ENCODE data around the gene NDUFA11.

NDUFA11 gene

DNA sequence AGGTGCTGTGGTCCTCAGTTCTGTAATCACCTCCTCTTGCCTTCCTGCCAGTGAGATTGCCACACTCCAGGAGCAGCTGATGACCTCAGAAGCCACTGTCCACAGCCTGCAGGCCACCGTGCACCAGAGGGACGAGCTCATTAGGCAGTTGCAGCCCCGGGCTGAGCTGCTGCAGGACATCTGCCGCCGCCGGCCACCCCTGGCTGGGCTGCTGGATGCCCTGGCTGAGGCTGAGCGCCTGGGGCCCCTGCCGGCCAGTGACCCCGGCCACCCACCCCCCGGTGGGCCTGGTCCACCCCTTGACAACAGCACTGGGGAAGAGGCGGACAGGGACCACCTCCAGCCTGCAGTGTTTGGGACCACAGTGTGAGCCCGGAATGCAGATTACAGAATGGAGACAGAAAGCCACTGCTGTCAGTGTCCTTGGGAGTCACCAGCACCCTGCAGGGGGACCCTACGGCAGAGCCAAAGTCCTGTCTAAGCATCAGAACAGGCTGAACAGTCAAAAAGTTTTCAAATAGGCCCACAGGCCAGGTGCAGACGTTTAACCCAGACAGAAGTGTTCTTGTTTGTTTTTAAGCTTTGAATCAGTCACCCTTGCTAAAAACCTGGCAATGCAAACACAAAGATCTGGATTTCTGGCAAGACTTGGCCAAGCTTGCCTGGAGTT is 5.3 kb upstream of the NDUFA11 start:
- no peak for DNase-seq (ENCODE audit: low read depth, low spot score)

GRCh38 chr19:5907241-5907640 is 3.7 kb upstream of the NDUFA11 start:
- DNase-seq (ENCODE audit: low read depth, low spot score), result no peak

- no peak for DNase-seq (ENCODE audit: low read depth, low spot score)
These were observed 1.7 kb upstream of the NDUFA11 start for GRCh38 chr19:5905114-5905778.

- peak; percentile 100 for DNase-seq (ENCODE audit: low read depth, low spot score)
These were observed 943 bp upstream of the NDUFA11 start, which contains the start of gene VMAC for GRCh38 chr19:5904352-5905113. Gene VMAC, plus strand, starts transcription at chr19:5904872. Its CDS starts 19 bp downstream, at chr19:5904891.

GRCh38 chr19:5903056-5903623 is 450 bp downstream of the NDUFA11 start:
- DNase-seq (ENCODE audit: low read depth, low spot score), result peak; percentile 56

DNA sequence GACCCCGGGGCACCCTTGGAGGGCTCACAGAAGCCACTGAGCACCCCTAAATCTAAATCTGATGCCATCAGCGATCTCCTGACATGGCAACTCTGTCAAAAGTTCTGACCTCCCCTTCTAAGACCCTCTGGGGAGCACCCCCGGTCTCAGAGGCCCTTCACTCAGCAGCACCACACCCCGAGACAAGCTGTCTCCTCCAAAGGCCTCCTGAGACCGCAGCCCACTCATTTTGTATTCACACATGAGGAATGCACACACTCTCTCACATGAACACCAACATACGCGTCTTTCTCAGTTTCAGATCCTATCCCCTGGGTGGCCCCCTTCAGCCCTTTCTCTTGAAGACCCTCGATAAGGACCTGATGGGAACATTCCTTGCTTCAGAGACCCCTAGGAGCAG is 2.6 kb downstream of the NDUFA11 start:
- no peak for DNase-seq (ENCODE audit: low read depth, low spot score)

DNA sequence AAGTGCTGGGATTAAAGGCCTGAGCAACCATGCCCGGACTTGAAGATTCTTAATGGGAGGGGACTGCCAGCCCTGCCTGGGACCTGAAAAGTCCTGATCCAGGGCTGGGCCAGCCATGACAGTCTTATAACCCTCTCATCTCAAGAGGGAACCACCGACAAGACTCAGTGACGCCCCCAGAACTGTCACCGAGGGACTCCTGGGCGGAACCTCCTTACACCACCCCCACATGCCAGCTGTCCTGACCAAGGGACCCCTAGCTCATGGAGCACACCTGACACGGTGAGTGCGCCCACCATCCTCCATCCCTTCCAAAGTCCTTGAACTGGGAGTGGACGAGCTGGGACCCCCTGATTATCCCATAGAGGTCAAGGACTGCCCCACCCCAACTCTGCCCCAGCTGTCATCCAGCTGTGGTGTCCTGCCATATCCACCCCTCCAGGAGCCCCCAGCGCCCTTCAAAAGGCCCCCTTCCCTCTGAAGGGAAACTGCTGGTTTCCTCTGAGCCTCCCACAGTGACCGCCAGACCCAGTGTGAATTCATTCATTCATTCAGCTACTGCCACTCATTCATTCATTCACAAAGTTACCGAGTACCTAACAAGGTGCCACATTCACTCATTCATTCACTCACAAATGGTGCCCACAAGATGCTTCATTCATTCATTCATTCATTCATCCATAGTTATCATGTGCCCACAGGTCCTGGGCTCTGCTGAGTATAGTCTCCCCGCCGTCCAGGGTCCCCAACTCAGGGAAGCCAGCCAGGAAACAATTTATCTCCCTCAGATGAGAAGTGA is 3.7 kb downstream of the NDUFA11 start:
- DNase-seq (ENCODE audit: low read depth, low spot score), result no peak

- DNase-seq (ENCODE audit: low read depth, low spot score), result no peak
These were observed 6.2 kb downstream of the NDUFA11 start for GRCh38 chr19:5897189-5897969.

DNA sequence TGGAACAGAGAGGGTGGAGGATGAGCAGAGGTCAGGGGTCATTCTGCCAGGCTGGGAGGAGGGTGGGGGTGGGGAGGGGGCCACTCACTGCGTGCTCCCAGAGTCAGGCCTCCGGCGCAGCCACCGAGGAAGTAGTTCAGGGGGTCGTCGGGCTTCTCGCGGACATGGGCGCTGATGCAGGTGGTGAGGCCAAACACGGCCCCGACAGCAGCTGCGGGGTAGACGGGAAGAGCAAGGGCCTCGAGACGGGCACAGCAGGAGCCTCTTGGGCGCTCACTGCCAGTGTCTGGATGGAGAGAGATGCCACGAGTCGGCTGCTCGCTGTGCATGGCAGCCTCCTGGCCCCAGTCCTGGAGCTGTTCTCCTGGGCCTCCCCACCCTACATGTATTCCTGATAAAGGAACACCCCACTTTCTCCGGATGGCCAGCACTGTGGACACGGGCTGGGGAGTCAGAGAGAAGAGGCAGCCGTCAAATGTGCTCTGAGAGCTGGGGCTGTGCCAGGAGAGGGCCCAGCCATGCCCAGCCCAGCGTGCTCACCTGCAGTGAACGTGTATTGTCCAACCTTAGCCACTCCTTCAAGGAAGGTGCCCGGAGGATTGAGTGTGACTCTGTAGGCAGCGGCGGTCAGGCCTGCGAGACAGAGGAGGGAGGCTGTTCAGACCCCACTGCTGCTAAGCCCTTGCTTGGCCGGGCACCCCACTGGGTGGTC is 7.1 kb downstream of the NDUFA11 start:
- no peak for DNase-seq (ENCODE audit: low read depth, low spot score)

- DNase-seq (ENCODE audit: low read depth, low spot score), result no peak
These were observed 7.7 kb downstream of the NDUFA11 start for GRCh38 chr19:5895890-5896289.

- no peak for DNase-seq (ENCODE audit: low read depth, low spot score)
These were observed 8.2 kb downstream of the NDUFA11 start for GRCh38 chr19:5895409-5895808.

DNA sequence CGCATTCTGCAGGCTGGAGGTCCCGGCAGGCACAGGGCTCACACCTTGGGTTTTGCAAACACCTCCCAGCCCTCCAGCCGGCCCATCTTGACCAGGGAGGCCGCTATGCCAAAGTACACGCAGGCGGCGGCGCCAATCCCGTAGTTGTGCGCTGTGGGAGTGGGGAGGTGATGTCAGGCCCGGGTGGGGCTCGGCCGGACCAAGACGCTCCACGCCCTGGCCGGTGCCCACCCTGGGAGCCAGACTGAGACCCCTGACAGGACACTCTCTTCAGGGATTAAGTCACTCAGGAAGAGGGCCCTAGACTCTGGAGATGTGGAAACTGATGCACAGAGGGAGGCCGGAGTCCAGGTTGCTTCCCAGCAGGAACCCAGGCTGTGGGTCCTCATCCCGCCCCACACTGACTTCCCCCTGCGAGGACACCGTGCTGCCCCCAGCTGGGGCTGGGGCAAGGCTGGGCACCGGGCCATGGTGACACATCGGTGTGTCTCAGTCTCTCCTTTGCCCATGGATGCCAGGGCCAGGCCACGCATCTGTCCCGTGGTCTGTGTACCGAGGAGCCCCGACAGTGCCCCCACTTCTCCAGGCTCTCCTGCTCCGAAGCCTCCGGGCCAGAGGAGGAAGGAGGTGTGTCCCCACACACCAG is 8.8 kb downstream of the NDUFA11 start:
- DNase-seq (ENCODE audit: low read depth, low spot score), result no peak

GRCh38 chr19:5893907-5894703 is 9.5 kb downstream of the NDUFA11 start:
- no peak for DNase-seq (ENCODE audit: low read depth, low spot score)

GRCh38 chr19:5893296-5893903 is 10.2 kb downstream of the NDUFA11 start:
- DNase-seq (ENCODE audit: low read depth, low spot score), result no peak

DNA sequence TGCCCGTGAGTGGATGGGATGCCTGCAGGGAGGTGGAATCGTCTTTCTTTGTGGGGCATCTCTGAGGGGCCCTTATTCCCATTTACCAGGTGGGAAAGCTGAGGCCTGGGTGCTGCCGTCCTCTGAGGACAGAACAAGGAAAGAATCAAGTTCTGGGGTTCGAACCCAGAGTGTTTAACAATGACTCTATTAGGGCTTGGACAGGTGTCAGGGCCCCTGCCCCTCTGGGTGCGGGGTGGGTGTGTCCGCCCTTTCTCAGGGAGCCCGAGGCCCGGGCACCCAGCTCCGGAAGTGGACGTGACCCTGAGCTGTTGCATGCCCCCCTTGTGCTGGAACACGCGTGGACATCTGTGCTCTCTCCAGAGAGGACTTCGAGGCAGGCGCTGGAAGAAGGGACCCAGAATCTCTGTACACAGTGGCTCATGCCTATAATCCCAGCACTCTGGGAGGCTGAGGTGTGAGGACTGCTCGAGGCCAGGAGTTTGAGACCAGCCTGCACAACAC is 10.8 kb downstream of the NDUFA11 start:
- no peak for DNase-seq (ENCODE audit: low read depth, low spot score)

- peak; percentile 77 for DNase-seq (ENCODE audit: low read depth, low spot score)
These were observed 11.4 kb downstream of the NDUFA11 start for GRCh38 chr19:5891938-5892771.

DNA sequence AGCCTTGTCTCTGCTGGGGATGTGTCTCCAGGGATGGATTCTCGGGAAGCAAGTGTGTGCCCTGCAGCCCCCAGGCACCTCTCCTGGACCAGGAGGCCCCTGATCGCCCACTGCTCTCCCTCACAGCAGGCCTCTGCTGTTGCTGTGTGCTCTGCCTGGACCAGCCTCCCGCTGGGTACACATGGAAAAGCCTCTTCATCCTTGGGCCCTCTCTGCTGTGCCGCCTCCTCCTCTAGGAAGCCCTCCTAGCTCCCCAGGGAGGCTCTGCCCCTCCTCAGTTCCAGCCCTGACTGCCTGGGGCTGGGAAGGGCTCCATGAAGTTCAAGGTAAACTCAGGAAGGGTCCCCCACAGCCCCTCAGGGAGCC is 12.0 kb downstream of the NDUFA11 start:
- no peak for DNase-seq (ENCODE audit: low read depth, low spot score)
